22Rv1 (cell line): ENCODE results near the gene UTP4.

ENCODE experiments used
- H3K27ac ChIP-seq: fragments of 450-650 bp; 2 replicates; pipeline ENCODE4 v1.5.1; 2017
- CTCF ChIP-seq: fragments of 450-650 bp; IDR thresholded peaks from 2 replicates; pipeline ENCODE4 v1.5.1; 2017; ENCODE audit warnings: mild to moderate bottlenecking
- ZFX ChIP-seq: fragments of 450-650 bp; IDR thresholded peaks from 2 replicates; pipeline ENCODE4 v1.6.1; 2017; ENCODE audit warnings: antibody characterized with exemption, borderline replicate concordance

Gene UTP4

GRCh38 chr16:69106491-69107315 lies 25.7 kb upstream of the UTP4 start:
- no peak for TF ChIP-seq ZFX
- no peak for TF ChIP-seq CTCF
- H3K27ac ChIP-seq = peak overlapping the region; percentile 46

- TF ChIP-seq CTCF = no peak
- no peak for TF ChIP-seq ZFX
- no peak overlapping the region for H3K27ac ChIP-seq
Measured at GRCh38 chr16:69107316-69107962, 25.0 kb upstream of the UTP4 start.

DNA sequence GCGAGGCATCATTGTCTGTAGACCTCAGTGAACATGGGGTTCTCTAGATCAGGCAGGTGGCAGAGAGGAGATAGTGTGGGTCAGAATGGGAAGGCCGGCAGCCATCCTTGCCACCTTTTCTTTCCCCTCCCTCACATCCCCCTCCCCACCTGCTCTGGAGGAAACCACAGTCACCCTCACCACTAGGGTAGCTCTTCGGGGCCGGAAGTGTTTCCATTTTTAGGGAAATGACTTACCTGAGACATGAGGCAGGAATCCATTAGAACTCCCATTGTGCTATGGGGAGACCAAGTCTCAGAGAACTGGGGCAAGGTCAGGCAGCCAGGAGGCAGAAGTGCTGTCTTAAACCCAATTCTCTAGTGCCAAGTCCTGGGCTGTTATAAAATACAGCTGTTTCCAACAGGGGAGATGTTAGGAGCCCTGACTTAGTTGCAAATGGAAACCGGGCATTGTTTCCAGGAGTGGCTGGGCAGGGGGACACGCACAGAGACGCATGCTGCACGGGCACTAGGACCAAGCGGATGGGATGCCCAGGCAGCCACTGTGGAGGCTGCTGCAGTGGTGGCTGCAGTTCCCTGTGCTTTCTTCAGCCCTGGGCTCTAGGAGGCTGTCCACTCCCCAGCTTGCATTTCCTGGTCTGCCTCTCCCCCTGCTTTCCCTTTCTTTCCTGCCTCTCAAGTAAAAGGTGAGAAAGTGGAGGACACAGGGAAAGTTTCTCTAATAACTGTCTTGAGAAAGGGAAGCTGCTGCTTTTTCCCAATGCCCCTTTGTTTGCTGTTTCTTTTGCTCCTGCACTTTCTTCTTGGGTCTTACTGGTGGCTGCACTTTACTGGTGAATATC lies 24.2 kb upstream of the UTP4 start:
- 0 out of 2 replicates have a peak overlapping the region, but pooled peaks have one; percentile 17 for H3K27ac ChIP-seq
- TF ChIP-seq ZFX (no peak), CTCF (no peak)

- H3K27ac ChIP-seq = 0 out of 2 replicates have a peak overlapping the region, but pooled peaks have one; percentile 17
- TF ChIP-seq CTCF = no peak
Measured at GRCh38 chr16:69108905-69109252, 23.6 kb upstream of the UTP4 start.

DNA sequence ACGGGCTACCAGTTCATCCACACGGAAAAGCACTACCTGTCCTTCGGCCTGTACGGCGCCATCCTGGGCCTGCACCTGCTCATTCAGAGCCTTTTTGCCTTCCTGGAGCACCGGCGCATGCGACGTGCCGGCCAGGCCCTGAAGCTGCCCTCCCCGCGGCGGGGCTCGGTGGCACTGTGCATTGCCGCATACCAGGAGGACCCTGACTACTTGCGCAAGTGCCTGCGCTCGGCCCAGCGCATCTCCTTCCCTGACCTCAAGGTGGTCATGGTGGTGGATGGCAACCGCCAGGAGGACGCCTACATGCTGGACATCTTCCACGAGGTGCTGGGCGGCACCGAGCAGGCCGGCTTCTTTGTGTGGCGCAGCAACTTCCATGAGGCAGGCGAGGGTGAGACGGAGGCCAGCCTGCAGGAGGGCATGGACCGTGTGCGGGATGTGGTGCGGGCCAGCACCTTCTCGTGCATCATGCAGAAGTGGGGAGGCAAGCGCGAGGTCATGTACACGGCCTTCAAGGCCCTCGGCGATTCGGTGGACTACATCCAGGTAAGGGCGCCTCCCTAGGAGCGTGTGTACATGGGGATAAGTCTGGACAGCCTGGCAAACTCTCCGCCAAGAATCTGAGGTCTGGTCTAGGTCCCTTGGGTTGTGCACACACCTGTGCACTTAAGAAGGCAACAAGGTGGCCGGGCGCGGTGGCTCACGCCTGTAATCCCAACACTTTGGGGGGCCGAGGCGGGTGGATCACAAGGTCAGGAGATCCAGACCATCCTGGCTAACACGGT lies 22.8 kb upstream of the UTP4 start:
- TF ChIP-seq ZFX = no peak
- TF ChIP-seq CTCF = no peak
- H3K27ac ChIP-seq = no peak overlapping the region

GRCh38 chr16:69110406-69110805 lies 22.0 kb upstream of the UTP4 start:
- TF ChIP-seq ZFX = no peak
- no peak for TF ChIP-seq CTCF
- no peak overlapping the region for H3K27ac ChIP-seq
